ENCODE data around the gene FLYWCH1. TPM values are rescaled to one million over a fixed set of nuclear protein-coding genes. Genes with fewer than 3 reads are reported as not detected.
A peak's percentile ranks its signal among the peaks of the same experiment; 100 is the strongest.

The FLYWCH1 gene
- total RNA-seq, 1 donor from 2014 or later, result 34.7 TPM

GRCh38 chr16:2914233-2914632 lies 2.5 kb downstream of the FLYWCH1 start:
- Histone ChIP-seq H3K9me3 (no peaks in the 10 kb centered on the region), H3K27ac (no peak overlapping the region), H3K4me1 (peaks cover 20% of the 10 kb centered on the region), H3K27me3 (ENCODE audit: low read depth) (no peaks in the 10 kb centered on the region), H3K4me3 (no peak overlapping the region), H3K36me3 (peaks cover 29% of the 10 kb centered on the region)
- intact Hi-C loops (cut with DNase I), result no loop called here
- no peak for TF ChIP-seq CTCF (IDR thresholded peaks at IDR 0.05)
- no peak for ATAC-seq
- DNase-seq, result no peak

- ATAC-seq, result no peak
- Histone ChIP-seq H3K36me3 (peaks cover 29% of the 10 kb centered on the region), H3K9me3 (no peaks in the 10 kb centered on the region), H3K4me3 (no peak overlapping the region), H3K27ac (no peak overlapping the region), H3K4me1 (peaks cover 29% of the 10 kb centered on the region), H3K27me3 (ENCODE audit: low read depth) (no peaks in the 10 kb centered on the region)
- DNase-seq, result no peak
- intact Hi-C loops (cut with DNase I), result no loop called here
- no peak for TF ChIP-seq CTCF (IDR thresholded peaks at IDR 0.05)
These were observed 3.6 kb downstream of the FLYWCH1 start for GRCh38 chr16:2915196-2915929.

- ATAC-seq, result peak; percentile 78 to 91
- Histone ChIP-seq H3K36me3 (peaks cover 37% of the 10 kb centered on the region), H3K27me3 (ENCODE audit: low read depth) (no peaks in the 10 kb centered on the region), H3K9me3 (no peaks in the 10 kb centered on the region), H3K27ac (peak overlapping the region; percentile 63), H3K4me1 (peaks cover 10% of the 10 kb centered on the region), H3K4me3 (no peak overlapping the region)
- TF ChIP-seq CTCF (IDR thresholded peaks at IDR 0.05), result peak; percentile 94
- DNase-seq, result no peak
- intact Hi-C loops (cut with DNase I), result loop anchor here (10.0 kb wide), 1 partner anchor 45 kb away; no protein-coding TSS in a partner anchor
These were observed 8.0 kb downstream of the FLYWCH1 start for GRCh38 chr16:2919511-2920255.

GRCh38 chr16:2923481-2923880 lies 11.8 kb downstream of the FLYWCH1 start:
- TF ChIP-seq CTCF (IDR thresholded peaks at IDR 0.05), result no peak

GRCh38 chr16:2924901-2925755 lies 13.4 kb downstream of the FLYWCH1 start:
- Histone ChIP-seq H3K27ac (no peak overlapping the region), H3K27me3 (ENCODE audit: low read depth) (no peaks in the 10 kb centered on the region), H3K9me3 (no peaks in the 10 kb centered on the region), H3K36me3 (peaks cover 26% of the 10 kb centered on the region), H3K4me3 (no peak overlapping the region), H3K4me1 (peaks cover 10% of the 10 kb centered on the region)
- no peak for TF ChIP-seq CTCF (IDR thresholded peaks at IDR 0.05)
- DNase-seq, result no peak
- intact Hi-C loops (cut with DNase I), result loop anchor here (10.0 kb wide), 1 partner anchor 50 kb away; no protein-coding TSS in a partner anchor
- peak in 1 of 2 donors; percentile 3 for ATAC-seq

More at GRCh38 chr16:2923481-2923880, 11.8 kb downstream of the FLYWCH1 start:
- Histone ChIP-seq H3K27ac (no peak overlapping the region), H3K4me3 (no peak overlapping the region), H3K36me3 (peaks cover 21% of the 10 kb centered on the region), H3K9me3 (no peaks in the 10 kb centered on the region), H3K4me1 (peaks cover 20% of the 10 kb centered on the region), H3K27me3 (ENCODE audit: low read depth) (no peaks in the 10 kb centered on the region)
- DNase-seq (no peak), ATAC-seq (no peak)
- intact Hi-C loops (cut with DNase I), result loop anchor here (10.0 kb wide), 1 partner anchor 49 kb away; no protein-coding TSS in a partner anchor
